GM12891 (cell line): ENCODE data around the gene PTPRN2.

ENCODE experiments used
- DNase-seq: peaks from one replicate; pipeline ENCODE4 v3.0.0; 2011; ENCODE audit warnings: low spot score; ENCODE audit not compliant: insufficient read length
- FAIRE-seq: peaks from 2 replicates; lab custom pipeline; 2011; peaks lifted over from hg19 to GRCh38; lab: Jason Lieb, UNC
- PAX5 ChIP-seq: IDR thresholded peaks from 2 replicates; pipeline ENCODE4 v1.6.1; 2011; ENCODE audit warnings: low read length, moderate library complexity, mild to moderate bottlenecking; ENCODE audit not compliant: insufficient read depth, severe bottlenecking
- POLR2A ChIP-seq: IDR thresholded peaks from 2 replicates; pipeline ENCODE4 v1.6.1; 2011; ENCODE audit warnings: low read depth, low read length, control low read depth
- POLR2AphosphoS5 ChIP-seq: IDR thresholded peaks from 2 replicates; pipeline ENCODE4 v1.6.1; 2011; ENCODE audit warnings: low read depth, low read length, control low read depth
- POU2F2 ChIP-seq: IDR thresholded peaks from 2 replicates; pipeline ENCODE4 v1.6.1; 2011; ENCODE audit warnings: low read depth, mild to moderate bottlenecking, control low read depth, low read length, moderate library complexity
- SPI1 ChIP-seq: IDR thresholded peaks from 2 replicates; pipeline ENCODE4 v1.6.1; 2011; ENCODE audit warnings: low read depth, low read length, control low read depth
- TAF1 ChIP-seq: IDR thresholded peaks from 2 replicates; pipeline ENCODE4 v1.6.1; 2011; ENCODE audit warnings: low read depth, low read length, control low read depth

The PTPRN2 gene

DNA sequence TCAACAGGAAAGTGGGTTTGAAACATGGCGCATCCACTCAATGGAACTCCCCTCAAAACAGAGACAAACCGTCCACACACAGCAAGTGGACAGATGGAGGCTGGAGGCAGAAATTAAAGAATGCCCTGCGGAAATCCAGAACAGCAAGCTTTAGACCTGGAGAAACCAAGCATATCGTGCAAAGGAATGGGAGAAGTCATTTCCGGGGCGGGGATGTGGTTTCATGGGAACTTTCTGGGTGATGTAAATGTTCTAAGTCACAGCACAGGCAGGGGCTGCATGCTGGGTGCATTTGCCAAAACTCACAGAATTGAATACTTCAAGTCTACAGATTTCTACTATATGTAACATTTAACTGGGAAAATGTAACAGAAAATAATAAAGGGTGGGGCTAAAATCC, 213.0 kb downstream of the PTPRN2 start:
- TF ChIP-seq POLR2A: no peak
- no peak for TF ChIP-seq SPI1
- TF ChIP-seq PAX5: no peak
- TF ChIP-seq TAF1: no peak
- no peak for TF ChIP-seq POLR2AphosphoS5
- TF ChIP-seq POU2F2: no peak
- DNase-seq (no peak), FAIRE-seq (no peak)

DNA sequence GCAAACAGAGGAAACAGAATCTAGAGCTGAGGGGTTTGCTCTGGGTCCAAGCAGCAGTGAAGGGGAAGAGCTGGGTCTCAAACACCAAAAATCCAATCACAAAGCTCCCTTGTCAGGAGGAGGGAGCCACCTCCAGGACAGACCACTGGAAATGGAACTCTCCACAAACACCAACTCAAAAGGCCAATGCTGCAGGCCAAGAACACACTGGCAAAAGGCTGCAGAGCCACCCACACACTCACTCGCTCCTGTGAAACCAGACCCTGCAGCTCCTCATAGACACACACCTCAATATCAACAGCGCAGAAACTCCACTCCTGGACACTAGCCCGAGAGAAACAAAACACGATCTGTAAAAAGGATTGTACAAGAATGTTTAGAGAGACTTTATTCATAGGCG, 213.5 kb downstream of the PTPRN2 start:
- TF ChIP-seq POLR2AphosphoS5 (no peak), POLR2A (no peak), SPI1 (no peak), PAX5 (no peak), POU2F2 (no peak), TAF1 (no peak)
- no peak for FAIRE-seq
- DNase-seq: no peak

DNA sequence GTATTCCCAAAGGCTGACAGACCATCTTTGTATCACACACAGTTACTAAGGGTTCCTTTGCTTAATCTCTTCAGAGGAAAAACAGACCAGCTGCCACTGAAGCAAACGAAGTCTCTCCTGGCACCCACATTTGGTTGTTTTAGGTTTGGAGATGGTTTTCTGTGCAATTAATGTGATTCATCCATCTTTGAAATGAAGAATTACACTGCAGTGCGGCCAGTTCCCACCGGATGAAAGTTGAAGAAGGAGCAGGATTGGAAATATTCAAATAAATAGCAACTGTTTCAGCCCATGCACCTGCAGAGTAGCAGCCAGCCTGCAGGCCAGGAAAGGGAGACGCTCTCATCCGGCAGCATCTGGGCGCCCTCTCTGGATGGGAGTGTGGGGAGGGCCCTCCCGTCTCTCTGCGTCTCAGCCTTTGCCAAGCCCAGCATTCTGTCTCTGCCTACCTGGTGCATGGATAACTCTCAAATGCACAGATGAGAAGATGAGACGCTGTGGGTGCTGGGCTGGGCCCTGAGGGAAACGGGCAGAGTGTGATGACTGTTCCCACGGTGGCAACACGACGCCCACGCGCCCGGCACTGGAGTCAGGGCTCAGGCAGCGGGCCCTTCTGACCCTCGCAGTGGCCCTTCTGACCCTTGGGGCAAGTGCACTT, 214.0 kb downstream of the PTPRN2 start:
- no peak for DNase-seq
- TF ChIP-seq POLR2AphosphoS5 (no peak), POU2F2 (no peak), SPI1 (no peak), TAF1 (no peak), POLR2A (no peak), PAX5 (no peak)
- FAIRE-seq: no peak

DNA sequence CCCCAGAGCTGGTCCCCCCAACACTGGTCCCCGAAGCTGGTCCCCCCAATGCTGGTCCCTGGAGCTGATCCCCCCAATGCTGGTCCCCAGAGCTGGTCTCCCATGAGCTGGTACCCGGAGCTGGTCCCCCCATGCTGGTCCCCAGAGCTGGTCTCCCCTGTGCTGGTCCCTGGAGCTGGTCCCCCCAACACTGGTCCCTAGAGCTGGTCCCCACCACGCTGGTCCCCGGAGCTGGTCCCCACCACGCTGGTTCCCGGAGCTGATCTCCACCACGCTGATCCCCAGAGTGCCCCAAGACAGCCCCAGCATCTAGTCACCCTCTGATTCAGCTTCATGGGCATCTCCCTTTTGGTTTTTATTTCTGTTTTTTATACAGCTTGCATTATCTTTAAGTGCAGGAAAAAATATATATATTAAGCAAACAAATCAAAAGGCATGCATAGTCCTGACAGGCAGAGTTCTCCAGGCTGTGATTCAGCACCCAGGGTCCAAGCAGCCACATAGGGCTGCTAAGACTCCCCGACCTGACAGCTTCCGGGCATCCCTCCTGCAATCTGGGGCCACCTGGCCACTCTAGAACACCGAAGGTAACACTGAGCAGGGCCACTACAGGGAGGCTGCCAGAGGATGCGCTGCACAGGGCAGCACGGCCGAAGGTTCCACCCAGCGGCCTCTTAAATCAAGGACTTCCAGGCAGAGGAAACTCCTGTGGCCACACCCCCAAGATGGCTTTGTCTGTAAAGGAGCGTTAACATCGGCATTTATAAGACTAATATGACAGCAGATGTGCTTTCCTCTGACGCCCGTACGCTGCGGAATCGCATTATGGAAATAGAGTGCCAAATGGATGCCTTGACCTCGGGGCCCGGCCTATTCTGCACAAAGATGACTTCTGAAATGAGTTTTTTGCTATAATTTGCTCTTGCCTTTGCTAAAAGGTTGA, 215.0 kb downstream of the PTPRN2 start:
- TF ChIP-seq TAF1 (no peak), POLR2AphosphoS5 (no peak), POLR2A (no peak), SPI1 (no peak), PAX5 (no peak), POU2F2 (no peak)
- DNase-seq (no peak), FAIRE-seq (no peak)

DNA sequence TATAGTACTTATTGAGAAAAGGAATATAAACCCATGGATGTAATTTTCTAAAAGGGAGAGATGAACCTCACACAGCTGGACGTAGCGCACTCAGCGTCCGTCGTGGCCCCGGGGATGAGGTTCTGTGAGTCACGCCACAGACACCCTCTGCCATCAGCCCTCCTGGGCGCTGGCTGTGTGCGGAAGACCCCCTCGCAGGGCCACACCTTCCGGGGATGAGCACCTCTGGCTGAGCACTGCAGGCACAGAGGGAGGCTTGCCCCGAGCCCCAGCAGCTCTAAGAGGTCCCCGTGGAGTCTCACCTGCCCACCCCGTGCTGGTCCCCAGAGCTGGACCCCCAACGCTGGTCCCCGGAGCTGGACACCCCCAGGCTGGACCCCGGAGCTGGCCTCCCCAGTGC, 215.8 kb downstream of the PTPRN2 start:
- TF ChIP-seq POU2F2: no peak
- TF ChIP-seq POLR2A: no peak
- FAIRE-seq (no peak), DNase-seq (no peak)

DNA sequence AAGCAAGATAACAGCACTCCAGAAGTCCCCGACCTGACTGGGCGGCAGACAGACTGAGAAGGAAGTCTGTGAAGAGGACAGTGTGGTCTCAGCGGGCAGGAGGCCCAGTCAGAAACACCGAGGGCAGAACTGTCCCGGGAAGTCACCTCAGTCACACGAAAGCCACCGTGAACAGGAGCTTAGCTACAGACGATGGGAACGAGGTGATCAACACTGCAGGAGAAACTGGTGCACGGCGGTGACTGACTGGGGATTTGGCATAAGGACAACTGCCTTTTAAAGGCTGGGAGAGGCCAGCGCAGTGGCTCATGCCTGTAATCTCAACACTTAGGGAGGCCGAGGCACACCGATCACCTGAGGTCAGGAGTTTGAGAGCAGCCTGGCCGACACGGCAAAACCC, 217.8 kb downstream of the PTPRN2 start:
- TF ChIP-seq POLR2AphosphoS5: no peak
- FAIRE-seq (no peak), DNase-seq (no peak)

DNA sequence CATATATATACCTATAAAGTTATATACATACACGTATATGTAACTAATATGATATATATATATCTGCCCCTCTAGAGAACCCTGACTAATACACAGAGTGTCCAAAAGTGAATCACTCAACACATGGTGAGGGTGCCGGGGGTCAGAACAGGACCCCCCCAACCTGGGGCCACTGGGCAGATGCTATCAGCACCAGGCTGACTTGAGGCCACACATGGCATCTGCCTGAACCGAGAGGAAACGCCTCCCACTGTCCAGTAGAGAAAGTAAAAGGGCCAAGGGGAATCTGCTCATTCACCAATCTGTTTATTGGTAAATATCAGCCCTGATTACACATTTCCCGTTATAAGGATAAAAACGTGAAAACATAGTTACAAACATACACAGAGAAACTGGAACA, 218.3 kb downstream of the PTPRN2 start:
- DNase-seq (no peak), FAIRE-seq (no peak)
- TF ChIP-seq POLR2AphosphoS5 (no peak), POLR2A (no peak), PAX5 (no peak)

DNA sequence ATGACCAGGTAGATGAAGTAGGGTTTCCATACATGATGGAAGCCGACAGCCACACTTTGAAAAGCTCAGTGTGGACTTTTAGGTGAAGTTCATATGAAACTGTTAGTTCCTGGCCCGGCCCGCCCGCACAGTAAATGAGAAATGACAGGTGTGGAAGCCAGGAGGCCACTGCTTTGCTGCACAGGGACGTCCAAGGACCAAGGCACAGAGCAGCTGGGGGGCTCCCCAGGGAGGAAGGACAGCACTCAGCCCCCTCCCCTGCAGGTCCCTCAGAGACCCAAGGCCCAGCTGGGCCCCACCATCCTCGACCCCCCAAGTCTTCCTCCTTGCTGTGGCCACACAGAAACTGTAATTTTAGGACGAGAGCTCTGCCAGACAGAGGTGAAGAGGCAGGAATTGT, 219.2 kb downstream of the PTPRN2 start:
- FAIRE-seq (no peak), DNase-seq (no peak)
- TF ChIP-seq TAF1 (no peak), POLR2AphosphoS5 (no peak), POLR2A (no peak), SPI1 (no peak), PAX5 (no peak), POU2F2 (no peak)

DNA sequence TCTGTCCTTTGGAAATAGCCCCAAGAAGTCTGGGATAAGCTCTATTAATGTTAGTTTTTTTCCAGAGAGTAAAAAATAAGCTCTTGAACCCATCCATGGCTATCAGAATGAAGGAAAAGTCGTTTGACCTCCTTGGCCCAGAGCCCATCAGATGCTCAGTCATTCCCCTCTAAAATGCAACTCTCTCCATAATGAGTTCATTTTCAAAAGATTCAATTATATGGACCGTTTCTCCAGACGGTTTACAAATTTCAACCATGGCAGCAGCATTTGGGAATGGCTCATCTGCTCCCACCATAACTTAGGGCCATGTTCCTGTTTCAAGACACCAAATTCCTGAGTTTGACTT, 220.0 kb downstream of the PTPRN2 start:
- DNase-seq (no peak), FAIRE-seq (no peak)
- TF ChIP-seq POU2F2: no peak
- TF ChIP-seq POLR2A: no peak
- no peak for TF ChIP-seq PAX5
- no peak for TF ChIP-seq TAF1
- no peak for TF ChIP-seq SPI1
- no peak for TF ChIP-seq POLR2AphosphoS5

DNA sequence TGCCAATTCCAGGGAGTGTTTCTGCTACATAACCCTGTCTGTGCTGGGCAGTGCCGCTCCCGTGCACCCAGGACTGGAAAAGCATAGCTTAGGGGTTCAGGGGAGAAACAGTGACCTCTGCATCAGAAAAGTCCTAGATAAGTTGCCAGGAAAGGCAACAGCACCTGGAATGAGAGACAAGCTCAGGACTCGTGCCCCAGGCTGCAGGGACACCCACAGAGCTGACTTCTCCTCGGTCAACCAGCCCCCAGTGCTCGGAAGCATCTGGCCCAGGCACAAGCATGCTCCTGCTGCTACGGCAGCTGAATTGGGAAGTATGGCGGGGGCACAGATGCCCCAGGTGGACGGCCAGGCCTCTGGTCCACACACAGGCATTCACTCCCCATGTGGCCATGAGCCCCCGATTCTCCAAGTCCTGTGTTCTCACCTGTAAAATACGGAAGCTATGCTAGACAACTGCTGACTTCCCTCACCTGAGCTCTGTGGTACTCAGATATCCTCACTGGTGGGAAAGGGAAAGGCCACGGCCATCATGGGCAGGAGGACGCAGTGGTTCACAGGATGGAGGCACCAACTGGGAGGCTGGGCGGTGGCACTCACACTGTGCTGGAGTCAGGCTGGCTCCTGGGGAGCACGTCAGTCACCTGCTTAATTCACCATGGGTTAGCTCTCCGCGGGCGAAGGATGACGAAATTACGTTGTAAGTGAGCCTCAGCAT, 220.5 kb downstream of the PTPRN2 start:
- TF ChIP-seq POLR2A (no peak), POU2F2 (no peak)
- no peak for DNase-seq
- FAIRE-seq: no peak
